GM10266 (cell line): ENCODE measurements around the gene FAM222B.
"Not testable (repeated sequence)": the region's sequence is repeated elsewhere in the genome, so short reads cannot be mapped to it uniquely, and the experiment has no call there.

Experiments used
- DNase-seq: peaks from one replicate; pipeline ENCODE4 v3.0.0; 2012; ENCODE audit errors: extremely low spot score
- CTCF ChIP-seq: IDR thresholded peaks from 2 replicates; pipeline ENCODE4 v1.5.1; 2012; ENCODE audit warnings: mild to moderate bottlenecking, low read depth; ENCODE audit not compliant: control insufficient read depth, insufficient read depth; ENCODE audit errors: missing control alignments

The FAM222B gene

DNA sequence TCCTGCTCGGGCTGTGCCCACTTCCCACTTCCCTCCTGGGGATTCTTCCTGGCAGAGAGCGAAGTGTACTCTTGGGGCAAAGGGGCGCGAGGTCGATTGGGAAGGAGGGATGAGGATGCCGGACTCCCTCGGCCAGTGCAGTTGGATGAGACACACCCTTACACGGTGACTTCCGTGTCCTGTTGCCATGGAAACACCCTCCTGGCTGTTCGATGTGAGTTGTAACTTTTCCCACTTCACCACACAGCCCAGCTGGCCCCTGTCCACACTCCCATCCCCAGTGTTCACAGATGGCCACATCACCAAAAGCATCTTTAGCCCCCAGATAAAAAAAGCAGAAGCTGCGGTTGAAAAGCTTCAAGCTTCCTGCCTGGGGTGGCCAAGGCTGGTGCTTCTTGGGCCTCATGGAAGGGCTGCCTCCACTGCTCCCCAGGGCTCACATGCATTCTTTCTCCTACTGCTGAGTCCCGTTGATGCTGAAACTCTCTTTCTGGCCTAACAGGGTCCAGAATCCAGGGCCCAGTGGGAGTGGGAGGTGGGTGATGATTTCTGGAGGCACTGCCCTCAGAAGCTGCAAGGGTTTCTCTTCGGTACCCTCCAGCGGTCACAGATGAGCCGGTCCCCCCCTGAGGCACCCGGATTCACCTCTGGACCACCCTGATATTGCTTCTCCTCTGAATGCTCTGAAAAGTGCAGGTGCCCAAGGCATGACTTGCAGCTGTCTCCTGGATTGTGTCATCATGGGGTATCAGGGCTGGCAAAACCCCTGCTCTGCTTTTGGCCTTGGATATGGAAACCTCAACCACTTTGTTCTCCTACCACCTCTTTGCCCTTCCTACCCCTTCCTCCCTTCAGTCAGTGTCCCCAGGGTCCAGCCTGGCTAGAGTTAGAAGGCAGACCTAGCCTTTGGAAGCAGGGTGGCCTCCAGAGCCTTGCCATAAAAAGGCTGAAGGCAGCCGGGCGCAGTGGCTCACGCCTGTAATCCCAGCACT is 100.9 kb downstream of the FAM222B start:
- DNase-seq: peak; percentile 57
- no peak for TF ChIP-seq CTCF

DNA sequence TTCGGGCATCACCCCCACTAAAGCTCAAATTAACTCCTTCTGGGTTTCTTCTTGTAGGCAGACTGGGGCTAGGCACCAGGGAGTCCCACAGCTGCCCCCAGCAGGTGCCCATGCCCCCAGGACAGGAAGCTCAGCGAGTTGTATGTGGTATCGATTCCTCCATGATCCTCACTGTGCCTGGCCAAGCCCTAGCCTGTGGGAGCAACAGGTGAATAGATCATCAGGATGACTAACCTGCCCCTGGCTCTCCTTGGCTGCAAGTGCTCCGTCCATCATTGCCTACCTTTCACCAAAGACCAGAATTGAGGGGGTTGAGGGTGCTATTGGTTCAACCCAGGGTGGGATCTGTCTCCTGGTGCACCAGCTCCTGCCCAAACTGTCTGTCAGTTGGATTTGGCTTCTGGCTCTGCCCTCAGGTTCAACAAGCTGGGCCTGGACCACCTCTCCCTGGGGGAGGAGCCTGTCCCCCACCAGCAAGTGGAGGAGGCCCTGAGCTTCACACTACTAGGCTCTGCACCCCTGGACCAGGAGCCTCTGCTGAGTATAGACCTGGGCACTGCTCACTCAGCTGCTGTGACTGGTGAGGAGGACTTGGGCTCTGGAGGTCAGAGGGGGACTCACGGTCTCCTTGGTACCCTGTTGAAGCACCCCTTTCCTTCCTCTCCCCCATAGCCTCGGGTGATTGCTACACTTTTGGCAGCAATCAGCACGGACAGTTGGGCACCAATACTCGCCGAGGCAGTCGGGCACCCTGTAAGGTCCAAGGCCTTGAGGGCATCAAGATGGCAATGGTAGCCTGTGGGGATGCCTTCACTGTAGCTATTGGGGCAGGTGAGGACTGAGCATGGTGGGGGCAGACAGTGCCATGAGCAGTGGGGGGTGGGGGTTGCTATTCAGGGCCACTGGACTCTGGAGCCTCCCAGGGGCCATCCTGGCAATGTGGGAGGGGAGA is 101.9 kb downstream of the FAM222B start:
- TF ChIP-seq CTCF: no peak
- no peak for DNase-seq

GRCh38 chr17:28738680-28739384 is 103.8 kb downstream of the FAM222B start:
- DNase-seq: peak; percentile 56
- no peak for TF ChIP-seq CTCF

DNA sequence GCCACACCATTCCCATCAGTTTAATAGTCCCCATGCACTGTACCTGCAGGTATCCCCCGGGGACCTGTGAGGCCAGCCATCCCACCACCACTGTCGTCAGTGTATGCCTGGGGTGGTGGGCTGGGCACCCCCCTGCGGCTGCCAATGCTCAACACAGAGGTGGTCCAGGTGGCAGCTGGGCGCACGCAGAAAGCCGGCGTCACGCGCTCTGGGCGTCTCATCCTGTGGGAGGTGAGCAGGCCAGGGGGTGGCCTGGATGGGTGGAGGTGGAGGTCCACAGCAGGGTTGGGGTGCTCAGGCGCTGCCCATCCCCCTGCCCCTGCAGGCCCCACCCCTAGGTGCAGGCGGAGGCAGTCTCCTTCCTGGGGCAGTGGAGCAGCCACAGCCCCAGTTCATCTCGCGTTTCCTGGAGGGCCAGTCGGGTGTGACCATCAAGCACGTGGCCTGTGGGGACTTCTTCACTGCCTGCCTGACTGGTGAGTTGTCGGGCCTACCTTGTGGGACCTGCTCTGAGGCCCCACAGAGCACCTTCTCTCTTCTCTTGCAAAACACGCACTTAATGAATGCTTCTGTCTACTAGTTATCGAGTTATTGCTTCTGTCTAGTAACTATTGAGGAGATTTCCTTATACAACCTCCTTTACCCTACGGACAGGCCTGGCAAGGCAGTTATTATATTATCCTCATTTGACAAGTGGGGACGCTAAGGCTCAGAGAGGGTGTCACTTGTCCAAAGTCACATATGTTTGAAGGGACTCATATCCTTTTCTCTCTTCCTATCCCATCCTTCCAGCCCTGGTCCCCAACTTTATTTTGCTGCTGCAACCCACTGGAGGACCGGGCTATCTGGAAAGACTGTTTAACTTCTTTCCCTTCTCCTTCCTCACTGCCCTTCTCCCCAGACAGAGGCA is 104.6 kb downstream of the FAM222B start:
- DNase-seq: peak; percentile 86
- no peak for TF ChIP-seq CTCF

DNA sequence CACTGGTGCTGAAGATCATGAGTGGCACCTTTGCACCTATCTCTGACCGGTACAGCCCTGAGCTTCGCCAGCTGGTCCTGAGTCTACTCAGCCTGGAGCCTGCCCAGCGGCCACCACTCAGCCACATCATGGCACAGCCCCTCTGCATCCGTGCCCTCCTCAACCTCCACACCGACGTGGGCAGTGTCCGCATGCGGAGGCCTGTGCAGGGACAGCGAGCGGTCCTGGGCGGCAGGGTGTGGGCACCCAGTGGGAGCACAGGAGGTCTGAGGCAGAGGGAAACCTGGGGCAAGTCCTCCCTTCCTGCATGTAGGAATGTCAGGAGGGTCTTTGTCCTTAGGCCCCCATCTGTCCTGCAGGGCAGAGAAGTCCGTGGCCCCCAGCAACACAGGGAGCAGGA is 105.3 kb downstream of the FAM222B start:
- TF ChIP-seq CTCF: no peak
- DNase-seq: no peak

DNA sequence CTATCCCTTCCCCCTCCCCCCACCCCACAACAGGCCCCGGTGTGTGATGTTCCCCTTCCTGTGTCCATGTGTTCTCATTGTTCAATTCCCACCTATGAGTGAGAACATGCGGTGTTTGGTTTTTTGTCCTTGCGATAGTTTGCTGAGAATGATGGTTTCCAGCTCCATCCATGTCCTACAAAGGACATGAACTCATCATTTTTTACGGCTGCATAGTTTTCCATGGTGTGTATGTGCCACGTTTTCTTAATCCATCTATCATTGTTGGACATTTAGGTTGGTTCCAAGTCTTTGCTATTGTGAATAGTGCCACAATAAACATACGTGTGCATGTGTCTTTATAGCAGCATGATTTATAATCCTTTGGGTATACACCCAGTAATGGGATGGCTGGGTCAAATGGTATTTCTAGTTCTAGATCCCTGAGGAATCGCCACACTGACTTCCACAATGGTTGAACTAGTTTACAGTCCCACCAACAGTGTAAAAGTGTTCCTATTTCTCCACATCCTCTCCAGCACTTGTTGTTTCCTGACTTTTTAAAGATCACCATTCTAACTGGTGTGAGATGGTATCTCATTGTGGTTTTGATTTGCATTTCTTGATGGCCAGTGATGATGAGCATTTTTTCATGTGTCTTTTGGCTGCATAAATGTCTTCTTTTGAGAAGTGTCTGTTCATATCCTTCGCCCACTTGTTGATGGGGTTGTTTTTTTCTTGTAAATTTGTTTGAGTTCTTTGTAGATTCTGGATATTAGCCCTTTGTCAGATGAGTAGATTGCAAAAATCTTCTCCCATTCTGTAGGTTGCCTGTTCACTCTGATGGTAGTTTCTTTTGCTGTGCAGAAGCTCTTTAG is 106.4 kb downstream of the FAM222B start:
- not testable (repeated sequence) for DNase-seq
